Heart left ventricle (tissue), 16 donors: ENCODE data around the gene DSCAM. TPM values are rescaled to one million over a fixed set of nuclear protein-coding genes. Genes with fewer than 3 reads are reported as not detected.

Experiments
- ATAC-seq, 4 donors: fragments of 200-7000 bp; cut with Tn5 transposase; one replicate each; pipeline ENCODE4 v1.9.1; 2020 to 2022; ENCODE audit warnings: moderate library complexity in 4 of 4, mild to moderate bottlenecking in 3 of 4, moderate number of reproducible peaks in 1 of 4
- DNase-seq, 5 donors: peaks; one replicate each; pipeline ENCODE4 v3.0.0-alpha.2; 2020
- H3K27ac ChIP-seq, 12 donors: fragments of 200-600 bp; sonication (generic) in 4 of 12; one replicate each; pipeline versions ENCODE4 v1.5.0 to v1.8.0; 2016 to 2022; ENCODE audit warnings: mild to moderate bottlenecking in 2 of 12
- H3K27me3 ChIP-seq, 9 donors: fragments of 200-600 bp; sonication (generic) in 2 of 9; one replicate each; pipeline versions ENCODE4 v1.5.1 to v1.8.0; 2016 to 2022; ENCODE audit warnings: mild to moderate bottlenecking in 3 of 9
- H3K36me3 ChIP-seq, 9 donors: fragments of 200-600 bp; sonication (generic) in 2 of 9; one replicate each; pipeline versions ENCODE4 v1.5.0 to v1.8.0; 2018 to 2022; ENCODE audit warnings: mild to moderate bottlenecking in 2 of 9
- H3K4me1 ChIP-seq, 12 donors: fragments of 200-600 bp; sonication (generic) in 4 of 12; one replicate each; pipeline versions ENCODE4 v1.5.0 to v1.8.0; 2016 to 2022; ENCODE audit warnings: mild to moderate bottlenecking in 3 of 12
- H3K4me3 ChIP-seq, 12 donors: fragments of 200-600 bp; sonication (generic) in 4 of 12; one replicate each; pipeline versions ENCODE4 v1.5.0 to v1.8.0; 2017 to 2022; ENCODE audit warnings: mild to moderate bottlenecking in 9 of 12, moderate library complexity in 4 of 12
- H3K9me3 ChIP-seq, 12 donors: fragments of 200-600 bp; sonication (generic) in 4 of 12; one replicate each; pipeline versions ENCODE4 v1.5.0 to v1.8.0; 2016 to 2022; ENCODE audit warnings: mild to moderate bottlenecking in 1 of 12
- CTCF ChIP-seq, 12 donors: fragments of 200-600 bp; sonication (generic) in 4 of 12; IDR thresholded peaks; one replicate each; pipeline versions ENCODE4 v1.5.0 to v1.8.0; 2018 to 2022; ENCODE audit warnings: antibody characterized with exemption in 12 of 12, mild to moderate bottlenecking in 5 of 12
- POLR2A ChIP-seq, 2 donors: fragments of 450-650 bp; IDR thresholded peaks; one replicate each; pipeline ENCODE4 v1.6.1; 2017; ENCODE audit warnings: antibody characterized with exemption in 2 of 2, mild to moderate bottlenecking in 2 of 2, moderate library complexity in 2 of 2
- WGBS, 4 donors: extraction: QIAGEN DNeasy Blood & Tissue Kit in 2 of 4; methylation state at CpG; one replicate each; pipeline versions ENCODE4 v1.1.5 to v1.1.7; 2013 to 2018; 5-methylcytosine and 5-hydroxymethylcytosine counted together
- intact Hi-C, 10 donors: fragments of 100-400 bp; cut with DNase I; formaldehyde crosslinking; loops; one replicate each; pipeline versions ENCODE4 v1.11.1 to v1.14.2; 2022
- polyA plus RNA-seq, 2 donors: library from polyadenylated mRNA; stranded (reverse); fragments of 200-250 nt; gene quantifications; one replicate each; pipeline ENCODE4 v1.2.3, GENCODE V29; 2013
- total RNA-seq, 9 donors: library from RNA; depleted of rRNA in 2 of 9; stranded (reverse); fragments of >200 nt in 2 of 9; fragmentation: NEBNext Ultra II Directional in 3 of 9; extraction: Animal tissue kit (Norgen Biotek cat#: 25700) in 3 of 9; gene quantifications; one replicate each; pipeline versions ENCODE4 v1.1.0 to v1.2.4, GENCODE V29; 2016 to 2023
- donor health status: ischemic (EF 13 %, LVEDD 7.1; RV severe dilation, severe dysfunction).
- donor health status: healthy with polysubstance abuse.
- donor health status: DM: no; HTN: yes; CAD: no.
- donor health status: DM: no; HTN: no; CAD: no.
- donor health status: ischemic (EF 25% LVEDD 6.9; RV normal size, moderate dysfunction).
- donor health status: ischemic (EF 25% LVEDD 5.7; RV mildly dilated, moderate dysfunction).
- donor health status: healthy.
- donor health status: DM: yes; HTN: yes; CAD: no.
- donor health status: ischemic (EF 35%, LVEDD 5.7; RV mildly dilated, moderate dysfunction).
- donor health status: nonischemic (EF 11% LVEDD 7.7; RV severe dilation, severe dysfunction).
- donor health status: DM: yes; HTN: yes; CAD: no.
- donor health status: PGD.
- donor health status: ischemic (EF 29% LVEDD 5.4; RV normal size, mild dysfunction).
- donor health status: nonischemic (EF 23%, LVEDD 6.1; RV moderate dilation, normal function).

Gene DSCAM
- total and polyA plus RNA-seq, 11 donors: 0.03 TPM; not detected in 10

- H3K36me3 ChIP-seq: no peaks in the 10 kb centered on the region
- H3K27ac ChIP-seq: no peak overlapping the region
- DNase-seq: no peak
- peaks cover 0 to 5% (median 0%) of the 10 kb centered on the region in 12 donors for H3K4me1 ChIP-seq
- H3K27me3 ChIP-seq: peaks cover 0 to 5% (median 0%) of the 10 kb centered on the region in 9 donors
- intact Hi-C loops: no loop called here
- ATAC-seq: no peak
- no peak overlapping the region for H3K4me3 ChIP-seq
- H3K9me3 ChIP-seq: no peaks in the 10 kb centered on the region
- no peak for TF ChIP-seq CTCF (IDR thresholded peaks at IDR 0.05)
- no peak for TF ChIP-seq POLR2A (IDR thresholded peaks at IDR 0.05)
These were observed 329.3 kb downstream of the DSCAM start for GRCh38 chr21:40517646-40518045.

- no peaks in the 10 kb centered on the region for H3K9me3 ChIP-seq
- peaks cover 0 to 5% (median 0%) of the 10 kb centered on the region in 12 donors for H3K4me1 ChIP-seq
- no peaks in the 10 kb centered on the region for H3K36me3 ChIP-seq
- WGBS, 4 donors: 20 to 24% (median 22%) methylated on average over 8 of the region's 8 CpGs
- ATAC-seq: peak in 2 of 4 donors; percentile 24 to 48
- peaks cover 0 to 5% (median 0%) of the 10 kb centered on the region in 9 donors for H3K27me3 ChIP-seq
- no peak overlapping the region for H3K27ac ChIP-seq
- no peak for TF ChIP-seq CTCF (IDR thresholded peaks at IDR 0.05)
- TF ChIP-seq POLR2A (IDR thresholded peaks at IDR 0.05): no peak
- DNase-seq: peak in 4 of 5 donors; percentile 22 to 58 (median 29)
- intact Hi-C loops: no loop called here
- no peak overlapping the region for H3K4me3 ChIP-seq
These were observed 330.6 kb downstream of the DSCAM start for GRCh38 chr21:40516335-40516734.

DNA sequence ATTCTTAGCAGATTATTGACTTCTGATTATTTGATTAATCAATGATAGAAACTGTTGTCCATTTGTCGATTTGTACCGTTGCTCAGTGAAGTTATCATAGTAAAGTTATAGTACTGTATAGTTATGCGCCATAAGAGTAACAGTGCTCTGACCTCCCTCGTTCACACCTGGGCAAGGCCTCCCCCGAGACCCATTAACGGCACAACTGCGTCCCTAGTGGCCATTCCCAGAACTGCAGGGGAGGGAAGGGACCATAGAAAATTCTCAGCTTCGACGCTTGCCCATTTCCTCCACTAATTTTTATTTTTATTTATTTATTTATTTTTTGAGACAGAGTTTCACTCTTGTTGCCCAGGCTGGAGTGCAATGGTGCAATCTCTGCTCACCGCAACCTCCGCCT lies 334.4 kb downstream of the DSCAM start:
- intact Hi-C loops: no loop called here
- WGBS, 4 donors: 80 to 87% (median 84%) methylated on average over 11 of the region's 11 CpGs
- no peaks in the 10 kb centered on the region for H3K36me3 ChIP-seq

GRCh38 chr21:40507978-40508377 lies 339.0 kb downstream of the DSCAM start:
- Histone ChIP-seq H3K9me3 (no peaks in the 10 kb centered on the region), H3K27me3 (peaks cover 0 to 7% (median 0%) of the 10 kb centered on the region in 9 donors), H3K36me3 (no peaks in the 10 kb centered on the region), H3K27ac (no peak overlapping the region), H3K4me3 (no peak overlapping the region), H3K4me1 (no peaks in the 10 kb centered on the region)
- 87 to 95% (median 90%) methylated on average over 2 of the region's 2 CpGs for WGBS, 4 donors
- intact Hi-C loops: no loop called here
- ATAC-seq (no peak), DNase-seq (no peak)
- TF ChIP-seq CTCF (IDR thresholded peaks at IDR 0.05): no peak
- TF ChIP-seq POLR2A (IDR thresholded peaks at IDR 0.05): no peak

More for the DNA sequence above, 334.4 kb downstream of the DSCAM start:
- TF ChIP-seq CTCF (IDR thresholded peaks at IDR 0.05) (peak in 8 of 12 donors; percentile 21 to 57 (median 30)), POLR2A (IDR thresholded peaks at IDR 0.05) (no peak)
- no peak overlapping the region for H3K4me3 ChIP-seq
- H3K4me1 ChIP-seq: peaks cover 0 to 5% (median 0%) of the 10 kb centered on the region in 12 donors
- ATAC-seq (no peak), DNase-seq (no peak)
- H3K27me3 ChIP-seq: peaks cover 0 to 5% (median 0%) of the 10 kb centered on the region in 9 donors
- no peaks in the 10 kb centered on the region for H3K9me3 ChIP-seq
- no peak overlapping the region for H3K27ac ChIP-seq
